TTC549 (cell line): ENCODE measurements around the gene PAGE2B.
"Not testable (repeated sequence)": the region's sequence is repeated elsewhere in the genome, so short reads cannot be mapped to it uniquely, and the experiment has no call there.

Experiments
- FAIRE-seq: peaks from 2 replicates; lab custom pipeline; 2012; peaks lifted over from hg19 to GRCh38; lab: Jason Lieb, UNC

PAGE2B gene

GRCh38 chrX:55074851-55075467 is at the start of gene PAGE2B:
Gene PAGE2B (plus strand): TSS chrX:55075030. CDS start chrX:55076042, 1,012 bp downstream.
- no peak for FAIRE-seq

- FAIRE-seq, result no peak
Measured at GRCh38 chrX:55026143-55026542, 48.7 kb upstream of the PAGE2B start.

GRCh38 chrX:55026840-55027239 is 48.0 kb upstream of the PAGE2B start:
- no peak for FAIRE-seq

GRCh38 chrX:55028040-55028439 is 46.8 kb upstream of the PAGE2B start:
- no peak for FAIRE-seq

GRCh38 chrX:55028611-55029010 is 46.2 kb upstream of the PAGE2B start:
- FAIRE-seq, result no peak

- FAIRE-seq, result no peak
Measured at GRCh38 chrX:55029291-55029690, 45.5 kb upstream of the PAGE2B start.

- no peak for FAIRE-seq
Measured at GRCh38 chrX:55030271-55031205, 44.3 kb upstream of the PAGE2B start, which contains the start of gene ALAS2. Gene ALAS2 (minus strand): TSS chrX:55030977. CDS start chrX:55026000, 4,977 bp downstream.

- no peak for FAIRE-seq
Measured at GRCh38 chrX:55033429-55033828, 41.4 kb upstream of the PAGE2B start.

- FAIRE-seq, result no peak
Measured at GRCh38 chrX:55039471-55039870, 35.4 kb upstream of the PAGE2B start.

- no peak for FAIRE-seq
Measured at GRCh38 chrX:55041514-55041913, 33.3 kb upstream of the PAGE2B start.

GRCh38 chrX:55050599-55050998 is 24.2 kb upstream of the PAGE2B start:
- not testable (repeated sequence) for FAIRE-seq

- FAIRE-seq, result no peak
Measured at GRCh38 chrX:55056820-55057674, 17.8 kb upstream of the PAGE2B start.

- peak; percentile 74 for FAIRE-seq
Measured at GRCh38 chrX:55057675-55058249, 17.1 kb upstream of the PAGE2B start.

GRCh38 chrX:55067180-55067579 is 7.7 kb upstream of the PAGE2B start:
- FAIRE-seq, result not testable (repeated sequence)

GRCh38 chrX:55072286-55072685 is 2.5 kb upstream of the PAGE2B start:
- no peak for FAIRE-seq

- no peak for FAIRE-seq
Measured at GRCh38 chrX:55088795-55089489, 14.1 kb downstream of the PAGE2B start, which contains the start of gene PAGE2. Gene PAGE2 (plus strand): TSS chrX:55089018. CDS start chrX:55090021, 1,003 bp downstream.

- FAIRE-seq, result no peak
Measured at GRCh38 chrX:55098691-55099090, 23.9 kb downstream of the PAGE2B start.

GRCh38 chrX:55099162-55099561 is 24.3 kb downstream of the PAGE2B start:
- no peak for FAIRE-seq

GRCh38 chrX:55102754-55103153 is 27.9 kb downstream of the PAGE2B start:
- no peak for FAIRE-seq

GRCh38 chrX:55107262-55107661 is 32.4 kb downstream of the PAGE2B start:
- FAIRE-seq, result no peak

GRCh38 chrX:55107911-55108310 is 33.1 kb downstream of the PAGE2B start:
- no peak for FAIRE-seq
